HTERT RPE-1 (cell line): ENCODE measurements around the gene PARD3.
"Not testable (repeated sequence)": the region's sequence is repeated elsewhere in the genome, so short reads cannot be mapped to it uniquely, and the experiment has no call there.

Experiments used
- in situ Hi-C: fragments of 300-500 bp; cut with MboI; formaldehyde crosslinking; loops from 4 replicates; pipeline ENCODE4 v1.14.3; 2020; ENCODE audit warnings: low sequenced_read_pairs

PARD3 gene

DNA sequence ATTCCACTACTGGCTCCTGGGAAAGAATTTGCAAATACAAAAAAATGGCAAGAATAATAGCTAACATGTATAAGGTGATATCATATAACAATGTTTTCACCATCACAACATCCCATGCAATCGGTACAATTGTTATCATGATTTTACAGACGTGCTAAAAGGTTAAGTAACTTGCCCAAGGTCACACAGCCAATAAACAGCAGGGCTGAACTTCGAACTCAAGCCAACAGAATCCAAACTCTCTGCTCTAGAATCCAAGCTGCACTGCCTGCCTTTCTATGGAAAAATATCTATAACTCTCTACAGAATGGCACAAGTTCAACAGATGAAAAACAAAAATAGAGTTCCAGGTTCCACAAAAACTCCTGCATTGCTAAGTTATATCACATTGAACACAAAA is 160.9 kb downstream of the PARD3 start:
- in situ Hi-C loops, result no loop called here

DNA sequence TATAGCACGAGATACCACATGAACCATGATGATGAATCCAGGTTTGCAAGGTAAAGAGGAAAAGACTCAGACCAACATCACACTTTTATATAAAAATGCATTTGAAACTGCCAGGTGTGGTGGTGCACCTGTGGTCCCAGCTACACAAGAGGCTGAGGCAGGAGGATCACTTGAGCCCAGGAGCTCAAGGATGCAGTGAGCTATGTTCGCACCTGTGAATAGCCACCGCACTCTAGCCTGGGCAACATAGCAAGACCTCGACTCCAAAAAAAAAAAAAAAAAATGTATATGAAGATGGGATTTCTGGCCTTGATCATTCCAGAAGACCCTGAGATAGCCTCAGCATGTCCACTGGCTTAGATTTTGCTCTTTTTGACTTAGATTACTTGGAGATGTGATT is 161.6 kb downstream of the PARD3 start:
- in situ Hi-C loops, result no loop called here

DNA sequence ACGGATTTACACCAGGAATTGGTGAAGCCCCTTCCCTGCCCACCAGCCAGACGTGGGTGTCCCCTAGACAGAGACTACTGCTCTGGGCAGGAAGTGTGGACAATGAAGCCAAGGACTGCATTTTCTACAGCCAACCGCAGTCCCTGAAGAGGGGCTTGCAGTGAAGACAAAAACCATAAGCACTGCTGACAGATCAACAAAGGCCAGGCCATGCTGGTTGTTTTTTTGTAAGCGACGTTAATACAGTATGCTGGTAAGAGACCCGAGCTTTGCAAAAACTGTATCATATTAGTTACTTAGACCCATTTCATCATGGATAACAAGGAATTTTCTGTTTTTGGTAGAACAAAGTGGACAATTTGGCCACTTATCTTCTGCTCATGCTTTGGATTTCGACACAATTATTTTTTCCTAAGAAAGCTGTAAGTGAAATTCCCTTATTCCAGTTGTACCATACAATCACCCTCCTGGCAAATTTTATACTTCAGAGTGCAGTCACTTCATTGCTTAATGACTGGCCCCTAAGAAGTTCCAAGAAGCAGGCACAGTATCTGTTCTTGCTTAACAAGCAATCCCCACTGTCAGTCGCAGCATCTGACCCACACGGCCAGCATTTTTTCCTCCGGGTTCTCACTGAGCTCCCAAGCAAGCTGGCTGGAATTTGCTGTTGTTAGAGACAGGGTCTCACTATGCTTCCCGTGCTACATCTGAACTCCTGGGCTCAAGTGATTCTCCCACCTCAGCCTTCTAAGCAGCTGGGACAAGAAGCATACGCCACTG is 163.5 kb downstream of the PARD3 start:
- in situ Hi-C loops, result no loop called here

GRCh38 chr10:34650156-34650555 is 164.9 kb downstream of the PARD3 start:
- in situ Hi-C loops, result no loop called here

DNA sequence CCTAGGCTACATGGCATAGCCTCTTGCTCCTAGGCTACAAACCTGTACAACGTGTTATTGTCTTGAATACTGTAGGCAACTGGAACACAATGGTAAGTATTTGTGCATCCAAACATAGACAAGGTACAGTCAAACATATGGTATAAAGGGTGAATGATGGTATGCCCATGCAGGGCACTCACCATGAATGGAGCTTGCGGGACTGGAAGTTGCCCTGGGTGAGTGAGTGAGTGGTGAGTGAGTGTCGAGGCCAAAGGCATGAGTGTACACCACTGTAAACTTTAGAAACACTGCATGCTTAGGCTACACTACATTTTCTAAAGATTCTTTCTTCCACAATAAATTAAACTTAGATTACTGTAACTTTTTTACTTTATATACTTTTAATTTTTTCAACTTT is 165.7 kb downstream of the PARD3 start:
- in situ Hi-C loops, result no loop called here

GRCh38 chr10:34648919-34649318 is 166.2 kb downstream of the PARD3 start:
- in situ Hi-C loops, result no loop called here

DNA sequence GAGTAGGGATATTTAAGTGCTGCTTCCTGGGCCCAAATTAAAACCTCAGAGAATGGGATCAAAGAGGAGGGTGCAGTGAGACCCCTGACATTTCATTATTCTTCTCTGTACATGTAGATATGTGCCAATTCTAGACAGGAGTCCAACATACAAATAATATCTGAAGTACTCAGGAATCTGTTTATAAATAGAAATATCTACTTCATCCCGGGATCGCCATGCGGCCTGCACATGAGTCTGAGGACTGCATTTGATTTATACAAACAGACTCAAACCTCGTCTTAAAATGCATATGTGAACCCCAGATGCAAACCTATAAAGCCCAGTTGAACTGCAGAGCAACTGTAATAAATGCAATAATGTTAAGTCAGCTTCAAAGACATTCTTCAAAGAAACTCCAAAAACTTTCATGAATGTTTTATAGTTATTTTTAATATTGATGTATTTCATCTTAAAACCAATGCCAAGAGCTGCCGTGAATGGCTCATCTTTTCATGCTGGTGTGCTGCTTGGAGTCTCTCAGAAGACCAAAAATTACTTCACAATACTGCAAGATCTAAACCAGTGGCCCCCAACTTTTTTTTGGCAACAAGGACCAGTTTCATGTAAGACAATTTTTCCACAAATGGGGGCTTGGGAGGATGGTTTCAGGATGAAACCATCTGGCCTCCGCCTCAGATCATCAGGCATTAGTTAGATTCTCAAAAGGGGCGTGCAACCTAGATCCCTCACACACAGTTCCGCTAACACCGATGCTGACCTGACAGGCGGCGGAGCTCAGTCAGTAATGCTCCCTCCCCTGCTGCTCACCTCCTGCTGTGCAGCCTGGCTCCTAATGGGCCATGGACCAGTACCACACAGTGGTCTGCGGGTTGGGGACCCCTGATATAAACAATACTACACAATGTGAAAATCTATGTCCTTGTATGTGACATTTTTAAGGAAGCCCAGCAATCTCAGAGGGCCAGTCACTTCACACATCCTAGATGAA is 166.9 kb downstream of the PARD3 start:
- in situ Hi-C loops, result no loop called here

DNA sequence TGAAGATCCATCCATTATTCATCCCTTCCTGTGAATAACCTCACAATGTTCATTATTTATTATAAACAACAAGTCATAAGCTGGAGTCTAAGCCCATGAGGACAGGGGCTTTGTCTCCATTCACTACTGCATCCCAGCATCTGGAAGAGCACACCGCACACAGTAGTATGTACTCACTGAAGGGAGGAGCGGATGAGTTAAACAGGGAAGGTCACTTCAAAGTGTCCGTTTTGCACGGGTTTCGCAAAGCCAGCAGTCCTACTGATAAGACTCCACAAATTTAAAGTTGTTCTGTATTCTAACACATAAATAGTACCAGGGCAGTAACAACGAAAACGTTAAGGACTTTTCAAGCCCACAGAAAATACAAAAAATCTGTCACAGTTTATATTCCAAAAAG is 167.9 kb downstream of the PARD3 start:
- in situ Hi-C loops, result no loop called here

- in situ Hi-C loops, result no loop called here
Measured at GRCh38 chr10:34646331-34646730, 168.8 kb downstream of the PARD3 start.

GRCh38 chr10:34644815-34645214 is 170.3 kb downstream of the PARD3 start:
- in situ Hi-C loops, result not testable (repeated sequence)

- in situ Hi-C loops, result no loop called here
Measured at GRCh38 chr10:34644224-34644623, 170.9 kb downstream of the PARD3 start.

DNA sequence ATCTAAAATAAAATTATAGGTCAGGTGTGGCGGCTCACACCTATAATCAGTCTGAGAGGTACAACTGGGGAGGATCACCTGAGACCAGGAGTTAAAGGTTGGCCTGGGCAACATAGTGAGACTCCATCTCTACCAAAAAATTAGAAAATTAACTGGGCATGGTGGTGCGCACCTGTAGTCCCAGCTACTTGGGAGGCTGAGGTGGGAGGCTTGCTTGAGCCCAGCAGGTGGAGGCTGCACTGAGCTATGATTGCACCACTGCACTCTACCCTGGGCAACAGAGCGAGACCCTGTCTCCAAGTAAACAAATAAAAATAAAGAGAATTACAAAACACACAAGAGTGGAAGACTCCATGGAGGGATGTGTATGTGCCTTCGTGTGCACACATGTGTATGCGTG is 171.5 kb downstream of the PARD3 start:
- in situ Hi-C loops, result no loop called here

- in situ Hi-C loops, result no loop called here
Measured at GRCh38 chr10:34641913-34642558, 173.1 kb downstream of the PARD3 start.

- in situ Hi-C loops, result no loop called here
Measured at GRCh38 chr10:34641147-34641912, 173.8 kb downstream of the PARD3 start.

- in situ Hi-C loops, result no loop called here
Measured at GRCh38 chr10:34638406-34639054, 176.6 kb downstream of the PARD3 start.

DNA sequence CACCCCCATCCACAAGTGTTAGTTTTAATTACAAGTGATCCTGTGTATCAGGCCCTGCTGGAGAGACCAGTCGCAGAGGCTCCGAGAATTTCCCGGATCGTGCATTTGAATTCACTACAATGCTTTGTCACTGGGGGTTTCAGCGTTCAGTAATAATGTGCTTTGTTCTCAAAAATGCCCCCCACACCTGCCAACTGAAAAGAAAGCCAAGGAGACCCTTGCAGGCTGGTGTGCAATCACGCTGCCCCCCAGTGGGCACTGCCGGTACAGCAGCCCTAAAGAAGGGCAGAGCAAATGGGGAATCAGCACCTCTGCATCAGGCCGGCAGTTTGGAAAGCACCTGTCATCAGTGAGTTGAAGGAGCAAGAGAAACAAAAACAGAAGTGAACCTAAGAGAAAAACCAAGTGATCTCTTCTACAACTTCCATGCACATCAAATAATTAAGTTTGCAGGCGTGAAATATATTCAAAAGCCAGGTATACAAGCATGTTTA is 177.6 kb downstream of the PARD3 start:
- in situ Hi-C loops, result no loop called here

GRCh38 chr10:34635111-34635510 is 180.0 kb downstream of the PARD3 start:
- in situ Hi-C loops, result no loop called here

DNA sequence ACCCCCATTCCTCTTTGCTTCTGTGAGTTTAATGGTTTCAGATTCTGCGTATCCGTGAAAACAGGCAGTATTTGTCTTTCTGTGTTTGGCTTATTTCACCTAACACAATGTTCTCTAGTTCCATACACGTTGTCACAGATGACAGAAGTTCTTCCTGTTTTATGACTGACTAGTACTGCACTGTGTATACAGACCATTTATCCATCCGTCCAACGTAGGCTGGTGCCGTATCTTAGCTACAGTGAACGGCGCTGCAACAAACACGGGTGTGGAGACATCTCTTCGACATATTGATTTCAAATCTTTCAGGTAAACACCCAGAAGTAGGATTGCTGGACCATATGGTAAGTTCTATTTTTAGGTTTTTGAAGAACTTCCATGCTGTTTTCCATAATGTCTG is 181.7 kb downstream of the PARD3 start:
- in situ Hi-C loops, result no loop called here

DNA sequence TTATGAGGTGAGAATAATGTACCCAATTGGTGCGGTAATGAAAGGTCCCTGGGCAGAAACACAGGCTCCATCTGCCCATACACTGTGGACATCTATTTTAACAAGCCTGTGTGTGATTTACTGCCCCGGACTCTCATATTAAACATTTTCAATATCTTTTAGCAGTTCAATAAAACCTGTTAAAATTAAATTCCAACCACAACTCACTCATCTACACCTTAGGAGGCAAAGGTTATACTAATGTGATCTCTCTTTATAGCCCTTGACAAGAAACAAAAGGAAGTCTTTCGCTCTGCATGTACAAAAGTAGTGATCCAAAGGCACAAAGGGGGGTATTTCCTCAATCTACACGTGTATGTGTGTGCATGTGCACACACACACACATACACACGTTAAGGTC is 186.0 kb downstream of the PARD3 start:
- in situ Hi-C loops, result no loop called here

DNA sequence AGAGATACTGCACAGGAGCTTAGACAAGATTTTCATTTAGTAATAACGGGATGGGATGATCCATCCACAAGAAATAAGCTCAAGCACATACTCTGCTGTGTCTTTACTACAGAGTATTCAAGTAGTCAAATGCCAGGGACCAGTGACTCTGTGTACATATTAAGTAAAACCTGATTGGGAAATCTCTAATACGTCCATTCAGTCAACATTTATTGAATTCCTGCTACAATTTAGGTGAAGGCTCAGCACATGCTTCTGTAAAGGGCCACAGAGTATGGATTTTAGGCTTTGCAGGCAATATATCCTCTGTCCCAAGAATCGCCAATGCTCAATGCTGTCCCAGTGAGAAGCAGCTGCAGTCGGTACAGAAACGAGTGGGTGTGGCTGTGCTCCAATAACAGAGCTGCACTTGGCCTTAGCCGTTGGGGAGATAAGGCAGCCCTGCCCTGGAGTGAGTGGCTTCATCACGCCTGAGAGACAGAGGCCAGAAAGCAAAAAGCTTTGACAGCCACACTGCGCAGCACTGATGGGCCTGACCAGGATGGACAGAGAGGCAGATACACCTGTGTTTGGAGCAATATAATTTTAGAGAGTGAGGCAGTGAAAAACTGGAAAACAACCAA is 186.8 kb downstream of the PARD3 start:
- in situ Hi-C loops, result no loop called here
